Muscle layer of colon (tissue), 2 donors: ENCODE results near the gene OR8J3.
"Not testable (repeated sequence)": the region's sequence is repeated elsewhere in the genome, so short reads cannot be mapped to it uniquely, and the experiment has no call there.

ENCODE experiments used
- H3K27ac ChIP-seq: one replicate; pipeline ENCODE4 v1.7.0; 2013; ENCODE audit warnings: low read depth, mild to moderate bottlenecking, low read length, moderate library complexity
- H3K27me3 ChIP-seq, 2 donors: one replicate each; pipeline ENCODE4 v1.7.0; 2013; ENCODE audit warnings: low read length in 2 of 2, mild to moderate bottlenecking in 2 of 2; ENCODE audit not compliant: insufficient read depth in 2 of 2, control insufficient read depth in 1 of 2
- H3K36me3 ChIP-seq: one replicate; pipeline ENCODE4 v1.7.0; 2013; ENCODE audit warnings: mild to moderate bottlenecking, low read length; ENCODE audit not compliant: insufficient read depth
- H3K4me1 ChIP-seq: one replicate; pipeline ENCODE4 v1.7.0; 2013; ENCODE audit warnings: mild to moderate bottlenecking, low read length; ENCODE audit not compliant: insufficient read depth
- H3K4me3 ChIP-seq, 2 donors: one replicate each; pipeline ENCODE4 v1.7.0; 2013; ENCODE audit warnings: low read length in 2 of 2, low read depth in 1 of 2, mild to moderate bottlenecking in 1 of 2, moderate library complexity in 1 of 2
- H3K9ac ChIP-seq: one replicate; pipeline ENCODE4 v1.7.0; 2013; ENCODE audit warnings: low read length
- H3K9me3 ChIP-seq: one replicate; pipeline ENCODE4 v1.7.0; 2013; ENCODE audit warnings: mild to moderate bottlenecking, low read length
- donor health status: abdominal sarcoma.
- donor health status: Adenocarcinoma of cecum.

The OR8J3 gene, protein sequence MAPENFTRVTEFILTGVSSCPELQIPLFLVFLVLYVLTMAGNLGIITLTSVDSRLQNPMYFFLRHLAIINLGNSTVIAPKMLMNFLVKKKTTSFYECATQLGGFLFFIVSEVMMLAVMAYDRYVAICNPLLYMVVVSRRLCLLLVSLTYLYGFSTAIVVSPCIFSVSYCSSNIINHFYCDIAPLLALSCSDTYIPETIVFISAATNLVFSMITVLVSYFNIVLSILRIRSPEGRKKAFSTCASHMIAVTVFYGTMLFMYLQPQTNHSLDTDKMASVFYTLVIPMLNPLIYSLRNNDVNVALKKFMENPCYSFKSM

DNA sequence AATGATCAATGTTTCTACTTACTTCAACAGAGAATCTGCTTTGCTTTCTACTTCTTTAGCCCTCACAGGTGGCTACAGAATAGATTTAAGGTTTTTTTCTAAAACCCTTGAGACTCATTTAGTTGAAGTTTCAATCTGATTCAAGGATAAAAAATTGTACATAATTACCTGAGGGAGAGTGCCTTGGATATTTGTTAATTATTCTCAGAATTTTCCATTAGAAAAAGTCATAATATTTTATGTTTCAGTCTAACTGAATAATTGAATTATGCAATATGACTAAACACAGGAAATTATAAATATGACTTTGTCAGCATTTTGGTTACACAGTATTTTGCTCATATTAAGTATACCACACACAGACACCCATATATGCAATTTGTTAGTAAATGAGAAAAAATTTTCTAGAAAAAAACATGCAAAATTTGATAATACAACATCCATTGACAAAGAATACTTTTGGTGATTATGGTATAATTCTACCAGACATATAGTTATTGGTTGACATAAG lies at the start of gene OR8J3:
TSS of gene OR8J3 (minus strand) at position 51 of the 511 bp plus-strand sequence. CDS start 2,483 bp downstream, outside the sequence.
- no peaks in the 10 kb centered on the region for H3K4me1 ChIP-seq
- no peaks in the 10 kb centered on the region for H3K36me3 ChIP-seq
- no peak within 1 kb of the TSS for H3K9ac ChIP-seq
- H3K4me3 ChIP-seq = no peak within 1 kb of the TSS
- H3K27me3 ChIP-seq = no peaks in the 10 kb centered on the region
- no peak within 1 kb of the TSS for H3K27ac ChIP-seq
- H3K9me3 ChIP-seq = no peaks in the 10 kb centered on the region

DNA sequence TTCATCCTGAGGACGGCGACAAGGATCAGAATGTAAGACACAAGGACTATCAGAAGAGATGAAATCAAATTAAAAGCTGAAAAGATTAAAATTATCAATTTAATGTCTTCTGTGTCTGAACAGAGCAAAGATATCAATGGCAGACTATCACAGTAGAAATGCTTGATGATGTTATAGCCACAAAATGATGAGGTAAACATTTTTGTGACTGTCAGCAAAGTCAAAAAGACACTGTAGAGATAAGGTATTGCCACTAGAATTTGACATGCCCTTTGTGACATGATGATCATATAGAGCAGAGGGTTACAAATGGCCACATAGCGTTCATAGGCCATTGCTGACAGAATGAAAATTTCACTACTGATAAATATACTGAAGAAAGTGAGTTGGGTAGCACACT lies 48.6 kb upstream of the OR8J3 start:
- Histone ChIP-seq H3K4me3 (no peak overlapping the region), H3K9ac (no peak overlapping the region), H3K27me3 (no peaks in the 10 kb centered on the region), H3K9me3 (no peaks in the 10 kb centered on the region), H3K4me1 (no peaks in the 10 kb centered on the region), H3K36me3 (no peaks in the 10 kb centered on the region), H3K27ac (no peak overlapping the region)

DNA sequence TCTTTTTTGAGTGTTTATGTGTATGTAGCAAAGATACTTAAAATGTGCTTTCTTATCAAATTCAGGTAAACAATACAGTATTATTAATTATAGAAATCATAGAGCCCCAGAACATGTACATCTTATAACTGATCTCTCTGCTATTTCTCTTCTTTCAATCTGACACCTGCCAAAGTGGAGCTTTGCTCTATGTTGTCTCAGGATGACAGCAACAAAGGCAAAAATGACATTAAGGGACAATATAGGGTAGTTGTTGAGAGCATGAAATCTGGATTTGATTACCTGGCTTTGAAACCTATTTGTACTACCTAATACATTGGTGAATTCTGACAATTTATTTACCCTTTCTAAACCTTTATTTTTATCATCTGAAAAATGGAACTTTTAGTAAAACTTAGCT lies 43.5 kb upstream of the OR8J3 start:
- Histone ChIP-seq H3K27ac (no peak overlapping the region), H3K27me3 (no peaks in the 10 kb centered on the region), H3K4me3 (no peak overlapping the region), H3K36me3 (no peaks in the 10 kb centered on the region), H3K4me1 (no peaks in the 10 kb centered on the region), H3K9me3 (no peaks in the 10 kb centered on the region), H3K9ac (no peak overlapping the region)

DNA sequence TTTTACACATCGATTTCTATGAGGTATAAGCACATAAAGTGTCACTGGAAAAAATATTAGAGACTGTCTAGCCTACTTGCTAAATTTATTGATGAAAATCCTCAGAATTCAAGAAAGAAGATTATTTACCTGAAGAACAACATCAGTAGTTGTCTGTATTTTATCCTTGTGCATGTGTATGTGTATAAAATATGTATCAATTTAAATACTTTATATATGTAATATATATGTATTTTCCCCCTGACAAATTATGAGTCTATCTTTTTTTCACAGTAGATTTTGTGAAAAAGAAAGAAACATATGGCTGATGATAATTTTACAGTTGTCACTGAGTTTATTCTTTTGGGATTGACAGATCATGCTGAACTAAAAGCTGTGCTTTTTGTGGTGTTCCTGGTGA lies 36.3 kb upstream of the OR8J3 start, which contains the start of gene OR5J2:
TSS of gene OR5J2 (plus strand) at position 301 of the 400 bp plus-strand sequence. CDS start at position 301, 0 bp downstream.
- Histone ChIP-seq H3K9me3 (no peaks in the 10 kb centered on the region), H3K36me3 (no peaks in the 10 kb centered on the region), H3K27ac (no peak within 1 kb of the TSS), H3K4me3 (no peak within 1 kb of the TSS), H3K4me1 (no peaks in the 10 kb centered on the region), H3K9ac (no peak within 1 kb of the TSS), H3K27me3 (no peaks in the 10 kb centered on the region)

DNA sequence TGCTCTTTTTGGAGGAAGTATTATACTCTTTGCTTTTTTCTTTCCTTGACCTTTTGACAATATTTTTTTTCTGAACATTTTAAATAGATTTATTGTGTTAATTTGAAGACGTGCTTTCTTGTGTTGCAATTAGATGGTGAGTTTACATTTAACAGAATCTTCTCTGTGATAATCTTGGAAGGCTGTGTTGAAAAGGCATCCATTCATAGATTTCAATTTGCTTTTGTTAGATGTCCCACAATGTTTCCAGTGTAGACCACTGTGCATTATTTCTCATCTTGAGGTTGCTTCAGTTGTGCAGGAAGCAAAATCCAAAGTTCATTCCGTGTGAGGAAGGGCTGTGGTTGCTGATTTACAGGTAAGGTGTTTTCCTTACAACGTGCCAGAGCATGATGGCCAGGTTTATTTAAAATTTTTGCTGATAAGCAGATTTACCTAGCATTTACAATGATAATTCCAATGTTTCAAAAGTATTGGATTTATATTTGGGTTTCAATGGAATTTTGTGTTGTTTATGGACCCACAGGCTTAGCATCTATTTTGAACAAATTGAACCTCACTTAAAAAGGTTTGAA lies 32.3 kb upstream of the OR8J3 start:
- no peak overlapping the region for H3K9ac ChIP-seq
- no peaks in the 10 kb centered on the region for H3K9me3 ChIP-seq
- no peaks in the 10 kb centered on the region for H3K36me3 ChIP-seq
- H3K4me1 ChIP-seq = no peaks in the 10 kb centered on the region
- no peaks in the 10 kb centered on the region for H3K27me3 ChIP-seq
- H3K27ac ChIP-seq = no peak overlapping the region
- no peak overlapping the region for H3K4me3 ChIP-seq

DNA sequence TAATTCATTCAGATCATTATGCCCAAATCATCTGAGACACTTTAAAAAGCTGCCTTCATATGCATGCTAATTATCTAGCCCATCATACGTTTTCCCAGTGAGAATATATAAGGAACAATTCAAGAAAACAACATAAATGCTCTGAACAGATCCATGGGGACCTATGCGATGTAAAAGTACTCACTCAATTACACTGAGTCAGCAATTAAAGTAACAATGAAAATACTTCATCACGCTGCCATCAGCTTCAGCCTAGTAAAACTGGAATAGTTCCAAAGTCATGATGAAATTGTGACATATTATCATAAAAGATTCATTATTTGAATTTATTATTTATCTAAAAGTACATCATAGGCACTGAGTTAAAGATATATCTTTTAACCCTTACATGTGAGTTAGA lies 23.8 kb upstream of the OR8J3 start:
- Histone ChIP-seq H3K27me3 (no peaks in the 10 kb centered on the region), H3K9ac (no peak overlapping the region), H3K4me1 (no peaks in the 10 kb centered on the region), H3K27ac (no peak overlapping the region), H3K36me3 (no peaks in the 10 kb centered on the region), H3K4me3 (no peak overlapping the region), H3K9me3 (no peaks in the 10 kb centered on the region)

DNA sequence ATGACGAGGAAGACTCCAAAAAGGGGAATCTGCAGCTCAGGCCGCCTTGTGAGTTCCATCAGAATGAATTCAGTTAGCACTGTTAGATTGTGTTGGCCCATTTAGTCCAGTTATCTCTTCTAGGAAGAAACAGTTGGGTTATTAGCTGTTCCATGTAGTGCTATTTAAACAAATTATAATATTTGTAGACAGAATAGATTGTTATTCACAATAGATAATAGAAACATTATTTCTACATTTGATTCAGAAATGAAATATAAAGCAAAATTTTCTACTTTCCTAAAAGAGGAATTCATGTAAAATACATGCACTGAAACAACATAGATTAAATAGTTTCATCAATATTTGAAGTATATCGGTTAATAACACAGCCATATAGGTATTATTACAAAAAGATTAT lies 20.2 kb upstream of the OR8J3 start, which contains the start of gene OR8K5:
TSS of gene OR8K5 (minus strand) at position 101 of the 400 bp plus-strand sequence. CDS start at position 101, 0 bp downstream.
- Histone ChIP-seq H3K4me3 (no peak within 1 kb of the TSS), H3K9me3 (no peaks in the 10 kb centered on the region), H3K9ac (no peak within 1 kb of the TSS)

DNA sequence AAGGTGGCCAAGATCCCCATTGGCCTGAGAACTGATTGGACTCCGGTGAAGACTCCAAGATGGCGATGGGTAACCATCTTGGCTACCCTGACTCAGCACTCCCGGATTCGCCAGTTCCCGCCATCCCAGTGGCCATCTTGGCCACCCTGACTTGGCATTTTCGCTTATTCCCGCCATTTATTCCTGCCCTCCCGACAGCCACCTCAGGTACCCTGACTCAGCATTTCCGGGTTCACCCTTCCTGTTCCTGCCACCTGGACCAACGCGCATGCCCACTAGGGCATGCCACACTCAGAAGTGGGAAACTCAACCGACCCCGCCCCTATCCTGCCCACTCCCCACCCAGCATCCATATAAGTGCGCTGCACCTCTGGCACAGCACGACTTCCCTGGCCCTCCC lies 12.3 kb upstream of the OR8J3 start:
- Histone ChIP-seq H3K9me3 (no peaks in the 10 kb centered on the region), H3K4me3 (no peak overlapping the region), H3K27me3 (no peaks in the 10 kb centered on the region), H3K27ac (no peak overlapping the region), H3K36me3 (no peaks in the 10 kb centered on the region), H3K4me1 (no peaks in the 10 kb centered on the region), H3K9ac (no peak overlapping the region)

More for the DNA sequence above, 20.2 kb upstream of the OR8J3 start, which contains the start of gene OR8K5:
- Histone ChIP-seq H3K27me3 (no peaks in the 10 kb centered on the region), H3K27ac (no peak within 1 kb of the TSS), H3K4me1 (no peaks in the 10 kb centered on the region), H3K36me3 (no peaks in the 10 kb centered on the region)

DNA sequence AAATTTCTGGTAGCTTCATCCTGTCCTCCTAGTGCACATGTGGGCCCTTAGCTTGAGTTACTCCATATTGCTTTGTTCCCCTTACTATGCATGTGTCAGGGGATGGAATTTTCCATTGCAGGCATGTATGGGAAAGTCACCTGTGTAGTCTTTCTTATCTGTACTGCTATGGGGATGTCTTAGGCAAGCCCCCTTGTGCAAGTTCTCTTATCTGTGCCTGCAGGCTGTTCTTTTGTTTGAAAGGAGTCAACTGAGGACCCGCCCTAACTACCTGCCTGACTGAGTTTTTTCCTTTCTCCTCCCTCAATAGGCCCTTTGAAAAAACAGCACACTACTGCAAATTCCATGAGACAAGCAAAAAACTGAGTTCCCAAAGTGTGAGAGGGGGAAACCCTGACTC lies 11.4 kb upstream of the OR8J3 start:
- H3K4me1 ChIP-seq = no peaks in the 10 kb centered on the region
- H3K27ac ChIP-seq = no peak overlapping the region
- H3K27me3 ChIP-seq = no peaks in the 10 kb centered on the region
- no peaks in the 10 kb centered on the region for H3K9me3 ChIP-seq
- no peaks in the 10 kb centered on the region for H3K36me3 ChIP-seq
- H3K4me3 ChIP-seq = no peak overlapping the region
- no peak overlapping the region for H3K9ac ChIP-seq

DNA sequence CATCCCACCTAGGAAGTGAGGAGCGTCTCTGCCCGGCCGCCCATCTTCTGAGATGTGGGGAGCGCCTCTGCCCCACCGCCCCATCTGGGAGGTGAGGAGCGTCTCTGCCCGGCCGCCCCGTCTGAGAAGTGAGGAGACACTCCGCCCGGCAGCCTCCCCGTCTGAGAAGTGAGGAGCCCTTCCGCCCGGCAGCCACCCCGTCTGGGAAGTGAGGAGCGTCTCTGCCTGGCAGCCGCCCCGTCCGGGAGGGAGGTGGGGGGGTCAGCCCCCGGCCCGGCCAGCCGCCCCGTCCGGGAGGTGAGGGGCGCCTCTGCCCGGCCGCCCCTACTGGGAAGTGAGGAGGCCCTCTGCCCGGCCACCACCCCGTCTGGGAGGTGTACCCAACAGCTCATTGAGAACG lies 3.7 kb upstream of the OR8J3 start:
- H3K27me3 ChIP-seq, H3K4me3 ChIP-seq, H3K27ac ChIP-seq, H3K36me3 ChIP-seq, H3K9me3 ChIP-seq, H3K4me1 ChIP-seq, H3K9ac ChIP-seq: not testable (repeated sequence)

DNA sequence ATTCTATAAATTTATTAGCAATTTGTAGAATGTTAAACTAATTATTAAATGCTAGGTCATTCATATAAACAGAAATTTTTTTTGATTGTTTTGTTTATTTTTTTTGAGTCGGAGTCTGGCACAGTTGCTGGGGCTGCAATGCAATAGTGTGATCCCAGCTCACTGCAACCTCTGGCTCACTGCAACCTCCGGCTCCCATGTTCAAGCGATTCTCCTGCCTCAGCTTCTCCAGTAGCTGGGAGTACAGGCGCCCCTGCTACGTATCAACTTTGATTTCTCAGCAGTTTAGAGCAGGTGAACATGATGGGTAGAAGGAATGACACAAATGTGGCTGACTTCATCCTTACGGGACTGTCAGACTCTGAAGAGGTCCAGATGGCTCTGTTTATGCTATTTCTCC lies 17.9 kb downstream of the OR8J3 start, which contains the start of gene OR8H3:
TSS of gene OR8H3 (plus strand) at position 301 of the 400 bp plus-strand sequence. CDS start at position 301, 0 bp downstream.
- Histone ChIP-seq H3K4me3 (no peak within 1 kb of the TSS), H3K9me3 (no peaks in the 10 kb centered on the region), H3K27me3 (no peaks in the 10 kb centered on the region), H3K4me1 (no peaks in the 10 kb centered on the region), H3K9ac (no peak within 1 kb of the TSS), H3K36me3 (no peaks in the 10 kb centered on the region), H3K27ac (no peak within 1 kb of the TSS)
